Suprapubic skin (tissue), 4 donors: ENCODE measurements around the gene CHIC2. TPM values are rescaled to one million over a fixed set of nuclear protein-coding genes. Genes with fewer than 3 reads are reported as not detected.

Experiments
- DNase-seq, 2 donors: peaks; one replicate each; pipeline ENCODE4 v3.0.0-alpha.2; 2019; ENCODE audit warnings: low spot score in 2 of 2
- H3K27ac ChIP-seq: fragments of 200-600 bp; sonication (generic); one replicate; pipeline ENCODE4 v1.5.1; 2019
- H3K27me3 ChIP-seq: fragments of 200-600 bp; sonication (generic); one replicate; pipeline ENCODE4 v1.5.1; 2019
- H3K36me3 ChIP-seq: fragments of 200-600 bp; sonication (generic); one replicate; pipeline ENCODE4 v1.5.1; 2019
- H3K4me1 ChIP-seq: fragments of 200-600 bp; sonication (generic); one replicate; pipeline ENCODE4 v1.5.1; 2019
- H3K4me3 ChIP-seq: fragments of 200-600 bp; sonication (generic); one replicate; pipeline ENCODE4 v1.5.1; 2019; ENCODE audit warnings: mild to moderate bottlenecking
- H3K9me3 ChIP-seq: fragments of 200-600 bp; sonication (generic); one replicate; pipeline ENCODE4 v1.5.1; 2019
- EP300 ChIP-seq: sonication (generic); formaldehyde crosslinking; IDR thresholded peaks from one replicate; pipeline ENCODE4 v1.6.1; 2017; ENCODE audit warnings: antibody characterized with exemption
- POLR2A ChIP-seq, 2 donors: fragments of 450-650 bp; IDR thresholded peaks; one replicate each; pipeline ENCODE4 v1.6.1; 2017; ENCODE audit warnings: antibody characterized with exemption in 2 of 2, mild to moderate bottlenecking in 2 of 2, moderate library complexity in 2 of 2
- POLR2AphosphoS5 ChIP-seq, 3 donors: sonication (generic); formaldehyde crosslinking; IDR thresholded peaks; one replicate each; pipeline ENCODE4 v1.6.1; 2017; ENCODE audit warnings: antibody characterized with exemption in 3 of 3
- WGBS: methylation state at CpG from one replicate; pipeline ENCODE4 v1.1.5; 2018; 5-methylcytosine and 5-hydroxymethylcytosine counted together
- total RNA-seq, 4 donors: library from RNA; depleted of rRNA; stranded (reverse); fragments of >200 nt; gene quantifications; one replicate each; pipeline ENCODE4 v1.1.0, GENCODE V29; 2016
- TF ChIP-seq, protein P1 (sequence below), 2 donors: fragments of 200-600 bp in 1 of 2; fragments of 450-650 bp in 1 of 2; sonication (generic) in 1 of 2; IDR thresholded peaks; one replicate each; pipeline ENCODE4 v1.5.1; 2016 to 2019; ENCODE audit warnings: antibody characterized with exemption in 2 of 2, mild to moderate bottlenecking in 1 of 2, moderate library complexity in 1 of 2

Gene CHIC2
- total RNA-seq, 4 donors from 2014 or later, result 33.3 to 60.3 (median 41.1) TPM

DNA sequence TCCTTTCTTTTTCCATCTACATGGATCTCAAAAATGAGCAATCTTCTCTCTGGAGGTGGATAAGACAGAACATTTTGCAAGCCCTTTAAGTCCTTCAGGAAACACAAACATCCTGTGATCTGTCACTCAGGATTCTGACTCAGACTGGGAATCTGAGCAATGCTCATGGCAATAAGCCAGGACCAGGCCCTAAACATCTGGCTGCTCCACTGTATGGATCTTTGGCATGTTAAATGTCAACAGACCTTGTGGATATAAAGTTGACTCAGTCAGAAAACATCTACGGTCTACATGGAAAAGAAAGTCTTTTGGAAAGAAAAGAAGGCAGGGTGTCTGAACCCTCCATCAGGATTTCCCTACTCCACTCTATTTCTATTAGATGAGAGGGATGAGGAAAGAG is 17.8 kb upstream of the CHIC2 start:
- Histone ChIP-seq H3K27ac (no peak overlapping the region), H3K36me3 (no peaks in the 10 kb centered on the region), H3K4me1 (peaks cover 3% of the 10 kb centered on the region), H3K9me3 (no peaks in the 10 kb centered on the region), H3K27me3 (no peaks in the 10 kb centered on the region), H3K4me3 (no peak overlapping the region)
- TF ChIP-seq POLR2A (IDR thresholded peaks at IDR 0.05), result no peak
- no peak for TF ChIP-seq EP300
- no peak for TF ChIP-seq POLR2AphosphoS5 (IDR thresholded peaks at IDR 0.05)
- TF ChIP-seq, protein P1, sequence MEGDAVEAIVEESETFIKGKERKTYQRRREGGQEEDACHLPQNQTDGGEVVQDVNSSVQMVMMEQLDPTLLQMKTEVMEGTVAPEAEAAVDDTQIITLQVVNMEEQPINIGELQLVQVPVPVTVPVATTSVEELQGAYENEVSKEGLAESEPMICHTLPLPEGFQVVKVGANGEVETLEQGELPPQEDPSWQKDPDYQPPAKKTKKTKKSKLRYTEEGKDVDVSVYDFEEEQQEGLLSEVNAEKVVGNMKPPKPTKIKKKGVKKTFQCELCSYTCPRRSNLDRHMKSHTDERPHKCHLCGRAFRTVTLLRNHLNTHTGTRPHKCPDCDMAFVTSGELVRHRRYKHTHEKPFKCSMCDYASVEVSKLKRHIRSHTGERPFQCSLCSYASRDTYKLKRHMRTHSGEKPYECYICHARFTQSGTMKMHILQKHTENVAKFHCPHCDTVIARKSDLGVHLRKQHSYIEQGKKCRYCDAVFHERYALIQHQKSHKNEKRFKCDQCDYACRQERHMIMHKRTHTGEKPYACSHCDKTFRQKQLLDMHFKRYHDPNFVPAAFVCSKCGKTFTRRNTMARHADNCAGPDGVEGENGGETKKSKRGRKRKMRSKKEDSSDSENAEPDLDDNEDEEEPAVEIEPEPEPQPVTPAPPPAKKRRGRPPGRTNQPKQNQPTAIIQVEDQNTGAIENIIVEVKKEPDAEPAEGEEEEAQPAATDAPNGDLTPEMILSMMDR (IDR thresholded peaks at IDR 0.05), result no peak
- no peak for DNase-seq
- WGBS, result 39% methylated on average over 1 of the region's 1 CpG

DNA sequence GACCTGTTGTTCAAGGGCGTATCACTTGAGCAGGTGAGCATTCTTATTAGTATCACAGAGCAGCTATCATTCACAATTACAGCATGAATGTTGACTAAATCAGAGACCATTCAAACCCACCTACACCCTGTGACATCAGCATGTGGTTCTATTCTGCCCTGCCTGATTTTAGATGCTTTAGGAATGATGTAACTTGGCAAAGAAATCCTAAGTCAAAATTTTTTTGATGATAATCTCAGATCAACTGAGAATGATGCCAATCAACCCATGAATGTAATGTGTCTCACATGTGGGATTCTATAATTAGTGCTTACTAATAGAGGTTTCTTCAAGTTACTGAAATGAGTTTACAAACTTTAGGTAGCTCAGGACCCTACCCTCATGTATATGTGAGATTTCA is 13.4 kb upstream of the CHIC2 start:
- Histone ChIP-seq H3K4me3 (no peak overlapping the region), H3K4me1 (peaks cover 3% of the 10 kb centered on the region), H3K9me3 (no peaks in the 10 kb centered on the region), H3K36me3 (no peaks in the 10 kb centered on the region), H3K27ac (no peak overlapping the region), H3K27me3 (no peaks in the 10 kb centered on the region)
- TF ChIP-seq POLR2AphosphoS5 (IDR thresholded peaks at IDR 0.05), result no peak
- TF ChIP-seq, protein P1 (IDR thresholded peaks at IDR 0.05), result no peak
- 82% methylated on average over 1 of the region's 1 CpG for WGBS
- no peak for DNase-seq

GRCh38 chr4:54076673-54077072 is 12.3 kb upstream of the CHIC2 start:
- no peaks in the 10 kb centered on the region for H3K27me3 ChIP-seq
- no peak overlapping the region for H3K4me3 ChIP-seq
- H3K27ac ChIP-seq, result no peak overlapping the region
- no peaks in the 10 kb centered on the region for H3K9me3 ChIP-seq
- no peaks in the 10 kb centered on the region for H3K36me3 ChIP-seq
- TF ChIP-seq POLR2AphosphoS5 (IDR thresholded peaks at IDR 0.05), result no peak
- TF ChIP-seq, protein P1 (IDR thresholded peaks at IDR 0.05), result no peak
- no peaks in the 10 kb centered on the region for H3K4me1 ChIP-seq
- no peak for DNase-seq

DNA sequence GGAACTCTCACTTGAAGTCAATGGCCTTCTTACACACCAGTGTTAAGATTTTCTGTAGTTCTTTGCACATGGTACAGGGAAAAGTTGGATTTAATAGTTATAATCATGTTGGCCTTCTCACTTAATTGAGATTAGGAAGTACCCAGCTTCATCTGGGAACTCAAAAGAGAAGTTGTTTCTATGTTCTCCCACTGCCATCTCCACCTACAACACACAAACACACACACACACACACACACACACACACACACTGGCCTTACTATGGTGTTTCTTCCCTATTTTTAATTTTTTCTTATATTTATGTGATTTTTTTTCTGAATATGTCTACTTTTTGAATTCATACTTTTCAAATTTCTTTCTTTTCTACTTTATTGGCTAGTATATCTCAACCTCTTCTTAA is 10.0 kb upstream of the CHIC2 start:
- Histone ChIP-seq H3K27ac (no peak overlapping the region), H3K4me3 (no peak overlapping the region), H3K9me3 (no peaks in the 10 kb centered on the region), H3K36me3 (no peaks in the 10 kb centered on the region), H3K27me3 (no peaks in the 10 kb centered on the region), H3K4me1 (no peaks in the 10 kb centered on the region)
- TF ChIP-seq EP300 (no peak), POLR2A (IDR thresholded peaks at IDR 0.05) (no peak), POLR2AphosphoS5 (IDR thresholded peaks at IDR 0.05) (no peak)
- TF ChIP-seq, protein P1 (IDR thresholded peaks at IDR 0.05), result no peak
- no peak for DNase-seq

DNA sequence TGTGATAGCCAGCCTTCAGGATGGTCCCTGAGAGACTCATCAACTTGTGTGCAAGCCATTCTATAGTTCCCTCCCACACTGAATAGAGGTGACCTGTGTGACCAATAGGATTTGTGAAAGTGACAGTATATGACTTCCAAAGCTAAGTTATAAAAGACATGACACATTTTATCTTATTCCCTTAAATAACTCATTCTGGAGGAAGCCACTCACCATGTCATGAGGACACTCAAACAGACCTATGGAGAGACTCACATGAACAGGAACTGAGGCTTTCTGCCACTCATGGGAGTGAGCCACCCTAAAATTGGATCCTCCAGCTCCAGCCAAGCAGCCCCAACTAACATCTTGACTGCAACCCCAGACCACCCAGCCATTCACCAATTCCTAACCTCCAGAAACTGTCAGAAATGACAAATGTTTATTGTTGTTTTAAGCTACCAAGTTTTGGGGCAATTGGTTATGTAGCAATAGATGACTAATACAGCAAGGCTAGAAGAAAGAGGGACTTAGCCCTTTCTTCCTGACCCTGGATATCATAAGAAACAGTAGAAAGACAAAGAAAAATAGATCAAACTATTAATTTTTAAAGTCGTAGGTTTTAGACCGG is 9.0 kb upstream of the CHIC2 start:
- Histone ChIP-seq H3K9me3 (no peaks in the 10 kb centered on the region), H3K27ac (no peak overlapping the region)

More for the DNA sequence above, 9.0 kb upstream of the CHIC2 start:
- WGBS, result 96% methylated on average over 2 of the region's 2 CpGs
- H3K4me1 ChIP-seq, result no peaks in the 10 kb centered on the region
- DNase-seq, result no peak
- H3K36me3 ChIP-seq, result no peaks in the 10 kb centered on the region
- TF ChIP-seq POLR2AphosphoS5 (IDR thresholded peaks at IDR 0.05), result no peak
- no peak for TF ChIP-seq POLR2A (IDR thresholded peaks at IDR 0.05)
- TF ChIP-seq EP300, result no peak
- TF ChIP-seq, protein P1 (IDR thresholded peaks at IDR 0.05), result no peak
- H3K27me3 ChIP-seq, result no peaks in the 10 kb centered on the region
- no peak overlapping the region for H3K4me3 ChIP-seq
